ENCODE measurements around the gene LRRC72.

DNA sequence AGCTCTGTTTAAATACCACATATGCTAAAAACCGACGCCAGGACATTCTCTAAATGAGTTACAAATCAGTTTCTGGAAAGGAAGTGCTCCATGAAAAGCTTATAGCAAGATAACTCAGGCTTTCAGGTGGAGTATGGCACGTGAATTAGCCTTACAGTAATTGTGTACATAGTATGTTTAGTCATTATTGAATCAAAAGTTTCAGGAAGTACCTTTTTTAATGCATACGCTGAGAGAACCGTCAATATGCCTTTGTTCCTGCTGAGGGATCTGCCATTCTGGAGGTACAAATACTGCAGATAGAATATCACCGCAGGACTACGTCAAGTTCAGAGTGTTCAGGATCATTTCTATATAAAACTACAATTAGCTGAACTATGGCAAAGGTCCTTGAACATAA, 73.2 kb downstream of the LRRC72 start:
- TF ChIP-seq, protein P1, sequence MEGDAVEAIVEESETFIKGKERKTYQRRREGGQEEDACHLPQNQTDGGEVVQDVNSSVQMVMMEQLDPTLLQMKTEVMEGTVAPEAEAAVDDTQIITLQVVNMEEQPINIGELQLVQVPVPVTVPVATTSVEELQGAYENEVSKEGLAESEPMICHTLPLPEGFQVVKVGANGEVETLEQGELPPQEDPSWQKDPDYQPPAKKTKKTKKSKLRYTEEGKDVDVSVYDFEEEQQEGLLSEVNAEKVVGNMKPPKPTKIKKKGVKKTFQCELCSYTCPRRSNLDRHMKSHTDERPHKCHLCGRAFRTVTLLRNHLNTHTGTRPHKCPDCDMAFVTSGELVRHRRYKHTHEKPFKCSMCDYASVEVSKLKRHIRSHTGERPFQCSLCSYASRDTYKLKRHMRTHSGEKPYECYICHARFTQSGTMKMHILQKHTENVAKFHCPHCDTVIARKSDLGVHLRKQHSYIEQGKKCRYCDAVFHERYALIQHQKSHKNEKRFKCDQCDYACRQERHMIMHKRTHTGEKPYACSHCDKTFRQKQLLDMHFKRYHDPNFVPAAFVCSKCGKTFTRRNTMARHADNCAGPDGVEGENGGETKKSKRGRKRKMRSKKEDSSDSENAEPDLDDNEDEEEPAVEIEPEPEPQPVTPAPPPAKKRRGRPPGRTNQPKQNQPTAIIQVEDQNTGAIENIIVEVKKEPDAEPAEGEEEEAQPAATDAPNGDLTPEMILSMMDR (IDR thresholded peaks at IDR 0.05): no peak
- TF ChIP-seq POLR2A (IDR thresholded peaks at IDR 0.05): no peak
- TF ChIP-seq POLR2AphosphoS5 (IDR thresholded peaks at IDR 0.05): no peak
- TF ChIP-seq EP300 (IDR thresholded peaks at IDR 0.05; ENCODE audit: low read depth): no peak

Measured in transverse colon (tissue), 4 donors.